Measurements from ENCODE around the gene PTPDC1.

DNA sequence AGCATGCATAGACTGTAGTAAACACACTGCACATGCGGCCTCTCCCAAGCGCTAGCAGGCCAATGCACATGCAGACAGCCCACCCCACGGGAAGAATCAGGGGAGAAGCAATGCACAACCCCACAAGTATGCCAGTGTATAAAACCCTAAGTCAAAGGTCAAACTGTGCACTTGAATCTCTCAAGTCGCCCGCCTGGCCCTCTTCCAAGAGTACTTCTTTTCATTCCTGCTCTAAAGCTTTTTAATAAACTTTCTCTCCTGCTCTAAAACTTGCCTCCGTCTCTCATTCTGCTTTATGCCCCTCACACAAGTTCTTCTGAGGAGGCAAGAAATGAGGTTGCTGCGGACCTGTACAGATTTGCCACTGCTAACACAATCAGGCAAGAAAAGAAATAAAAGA, 50.4 kb downstream of the PTPDC1 start:
- TF ChIP-seq EZH2 (IDR thresholded peaks at IDR 0.05; ENCODE audit: insufficient read depth, poor library complexity, severe bottlenecking) = no peak
- no peak for TF ChIP-seq EZH2phosphoT487 (IDR thresholded peaks at IDR 0.05; ENCODE audit: insufficient read depth, low read depth)

Data from GM23248 (cell line).